GDM1 (cell line): Measurements from ENCODE around the gene EEF1AKMT3.
"Not testable (repeated sequence)": the region's sequence is repeated elsewhere in the genome, so short reads cannot be mapped to it uniquely, and the experiment has no call there.

Experiments used
- DNase-seq: peaks from one replicate; lab custom pipeline; 2025; lab: John Stamatoyannopoulos, UW

EEF1AKMT3 gene

GRCh38 chr12:57765698-57766463, 6.5 kb upstream of the EEF1AKMT3 start:
- no peak for DNase-seq

- DNase-seq, result no peak
These were observed 5.7 kb upstream of the EEF1AKMT3 start, which contains the start of gene CYP27B1 for GRCh38 chr12:57766464-57767304. TSS of gene CYP27B1 (minus strand) at chr12:57767078. CDS start at chr12:57767041, 37 bp downstream.

DNA sequence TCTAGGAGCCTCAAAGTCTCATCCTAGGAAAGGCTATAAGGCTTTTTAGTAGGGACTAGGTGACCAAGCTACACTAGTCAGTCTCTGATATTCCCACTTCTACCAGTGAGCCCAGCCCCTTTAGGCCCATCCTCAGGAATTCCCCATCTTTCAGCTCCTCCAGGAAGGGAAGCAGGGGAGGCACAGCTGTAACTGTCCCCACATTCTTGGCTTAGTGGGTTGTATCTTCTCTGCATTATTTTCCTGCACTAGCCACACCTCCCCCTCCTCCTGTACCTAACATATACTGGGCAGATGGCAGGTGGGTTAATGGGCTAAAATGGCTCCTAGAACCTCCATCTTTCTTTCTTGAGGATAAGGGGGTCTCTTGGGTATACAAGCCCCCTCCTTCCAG, 5.1 kb upstream of the EEF1AKMT3 start:
- no peak for DNase-seq

DNA sequence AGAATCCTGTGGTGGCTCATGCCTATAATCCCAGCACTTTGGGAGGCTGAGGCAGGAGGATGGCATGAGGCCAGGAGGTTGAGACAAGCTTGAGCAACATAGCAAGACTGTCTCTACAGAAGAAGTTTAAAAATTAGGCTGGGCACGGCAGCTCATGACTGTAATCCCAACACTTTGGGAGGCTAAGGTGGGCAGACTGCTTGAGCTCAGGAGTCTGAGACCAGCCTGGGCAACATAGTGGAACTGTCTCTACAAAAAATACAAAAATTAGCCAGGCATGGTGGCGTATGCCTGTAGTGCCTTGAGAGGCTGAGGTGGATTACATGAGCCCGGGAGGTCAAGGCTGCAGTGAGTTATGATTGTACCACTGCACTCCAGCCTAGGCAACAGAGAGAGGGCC, 4.5 kb upstream of the EEF1AKMT3 start:
- no peak for DNase-seq

DNA sequence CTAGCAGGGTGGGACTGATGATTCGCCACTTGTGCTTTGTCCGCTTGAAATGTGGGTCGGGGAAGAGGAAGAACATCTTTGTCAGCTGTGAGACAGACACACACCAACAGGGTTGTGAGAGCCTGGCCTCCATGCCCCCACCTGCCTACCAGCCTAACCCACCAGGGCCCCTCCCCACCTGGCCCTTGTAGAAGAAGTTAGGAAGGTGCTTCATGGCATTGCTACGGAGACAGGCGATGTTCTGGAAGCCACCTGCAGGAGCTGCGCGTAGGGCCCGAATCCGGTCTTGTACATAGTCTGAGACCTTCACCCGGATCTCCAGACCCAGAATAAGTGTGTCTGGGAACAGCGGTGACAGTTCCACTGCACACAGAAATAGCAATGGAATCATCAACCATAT, 2.8 kb upstream of the EEF1AKMT3 start:
- DNase-seq, result no peak

DNA sequence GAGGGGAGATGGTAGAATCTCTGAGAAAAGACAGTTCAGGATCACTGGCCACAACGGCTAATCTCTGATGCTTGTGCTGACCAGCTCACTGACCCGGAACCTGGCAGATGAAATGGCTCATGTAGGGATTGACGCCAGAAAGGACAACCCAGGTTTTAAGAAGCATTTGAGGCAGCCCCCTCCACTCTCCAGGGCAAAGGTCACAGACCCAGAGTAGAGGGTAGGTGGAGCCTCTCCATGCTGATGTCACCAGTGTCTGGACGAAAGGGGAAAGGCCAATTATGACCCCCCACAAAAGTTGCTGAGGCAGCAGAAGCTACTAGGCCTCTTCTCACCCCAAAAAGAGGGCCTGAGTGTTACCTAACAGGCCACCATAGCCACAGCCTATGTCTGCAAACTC, 1.7 kb upstream of the EEF1AKMT3 start:
- no peak for DNase-seq

DNA sequence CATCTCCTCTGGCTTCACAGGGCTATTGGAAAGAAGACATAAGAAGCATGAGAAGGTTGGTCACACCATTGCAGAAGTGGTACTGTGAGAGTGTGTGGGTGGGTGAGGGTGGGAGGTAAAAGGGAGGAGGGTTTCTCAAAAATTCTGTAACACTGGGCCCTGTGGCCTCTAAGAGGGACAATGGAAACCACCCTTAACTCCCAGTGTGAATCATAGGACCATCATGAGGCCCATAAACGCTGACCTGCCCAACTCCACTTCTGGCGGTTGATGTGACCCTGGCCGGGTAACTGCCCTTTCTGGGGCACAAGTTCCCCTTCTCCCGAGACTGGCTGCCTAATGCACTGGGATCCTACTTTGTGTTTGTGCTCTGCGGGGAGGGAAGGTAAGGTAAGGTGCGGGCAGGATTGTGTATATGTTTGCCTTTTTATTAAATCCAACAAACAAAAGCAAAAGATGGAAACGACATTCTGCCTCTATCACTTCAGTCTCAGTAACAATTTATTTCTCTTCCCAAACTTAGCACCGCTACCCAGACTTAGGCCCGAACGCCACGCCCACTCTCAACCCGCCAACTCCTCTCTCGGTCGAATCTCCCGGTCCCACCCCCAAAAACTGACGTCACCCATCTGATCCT, 1.1 kb upstream of the EEF1AKMT3 start:
- peak; percentile 89 for DNase-seq

DNA sequence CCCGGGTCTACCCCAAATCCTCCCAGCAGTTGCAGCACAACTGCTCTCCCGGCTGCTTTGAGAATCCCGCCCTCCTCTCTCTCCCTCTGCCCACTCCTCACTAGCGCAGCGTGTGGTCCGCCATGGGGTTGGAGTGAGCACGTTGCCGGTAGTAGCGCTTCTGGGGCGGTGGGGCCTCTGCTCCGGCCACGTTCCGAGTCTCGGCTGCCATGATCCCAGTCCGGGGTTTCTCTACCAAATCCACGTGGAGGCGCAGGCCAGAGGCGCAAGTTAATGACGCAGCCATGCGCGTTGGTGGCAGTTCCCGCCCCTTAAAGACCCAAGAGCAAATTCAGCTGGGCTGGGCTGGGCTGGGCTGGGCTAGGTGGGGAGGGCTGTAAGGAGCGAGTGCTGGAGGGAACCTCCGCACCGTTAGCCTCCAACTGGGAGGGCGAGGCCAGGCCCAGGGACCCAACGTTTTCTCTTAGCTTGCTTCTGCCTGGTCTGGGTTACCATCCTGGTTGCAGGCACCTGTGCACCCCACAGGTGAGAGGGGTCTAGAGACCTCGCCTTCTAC, 463 bp upstream of the EEF1AKMT3 start, which contains the start of gene METTL1:
Gene METTL1, minus strand, starts transcription at position 233 of the 556 bp plus-strand sequence. Its CDS starts 22 bp downstream, at position 211.
- DNase-seq, result peak; percentile 93

DNA sequence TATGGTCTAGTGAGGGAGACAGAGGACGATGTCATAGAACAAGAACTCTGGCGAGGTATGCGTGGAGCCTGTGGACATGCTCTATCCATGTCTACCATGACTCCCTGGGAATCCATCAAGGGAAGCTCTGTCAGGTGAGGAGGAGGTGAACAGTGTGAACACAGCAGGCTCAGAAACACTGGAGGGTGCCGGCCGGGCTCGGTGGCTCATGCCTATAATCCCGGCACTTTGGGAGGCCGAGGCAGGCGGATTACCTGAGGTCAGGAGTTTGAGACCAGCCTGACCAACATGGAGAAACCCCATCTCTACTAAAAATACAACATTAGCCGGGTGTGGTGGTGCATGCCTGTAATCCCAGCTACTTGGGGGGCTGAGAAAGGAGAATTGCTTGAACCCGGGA, 2.2 kb downstream of the EEF1AKMT3 start:
- not testable (repeated sequence) for DNase-seq

DNA sequence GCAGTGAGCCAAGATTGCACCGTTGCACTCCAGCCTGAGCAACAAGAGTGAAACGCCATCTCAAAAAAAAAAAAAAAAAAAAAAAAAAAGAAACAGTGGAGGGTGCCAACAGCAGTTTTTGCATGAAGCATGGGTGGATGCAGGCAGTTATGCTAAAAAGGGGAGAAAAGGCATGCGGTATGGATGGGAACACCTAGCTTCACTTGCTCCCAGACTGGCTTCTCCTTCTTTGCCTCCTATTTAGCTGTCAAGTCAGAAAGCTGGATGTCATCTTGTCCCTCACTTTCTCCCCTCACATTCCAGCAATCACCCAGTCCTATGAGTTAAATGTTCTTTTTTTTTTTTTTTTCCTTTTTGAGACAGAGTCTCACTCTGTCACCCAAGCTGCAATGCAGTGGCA, 2.6 kb downstream of the EEF1AKMT3 start:
- DNase-seq, result no peak

- DNase-seq, result no peak
These were observed 3.3 kb downstream of the EEF1AKMT3 start for GRCh38 chr12:57775563-57776246.

DNA sequence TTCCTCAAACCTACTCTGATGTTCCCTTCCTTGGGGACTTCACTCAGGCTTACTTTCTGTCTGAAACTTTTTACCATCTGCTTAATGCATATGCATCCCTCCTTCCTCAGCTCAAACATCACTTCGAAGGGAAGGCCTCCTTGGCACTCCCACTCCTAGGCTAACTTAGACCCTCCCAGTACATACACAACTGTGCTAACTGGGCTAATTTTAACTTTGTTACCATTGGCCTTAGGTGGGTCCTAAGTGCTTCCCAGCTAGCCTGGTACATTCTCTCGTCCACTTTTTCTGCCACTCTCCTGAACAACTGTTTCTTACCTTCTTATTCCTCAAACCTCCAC, 3.8 kb downstream of the EEF1AKMT3 start:
- DNase-seq, result no peak

- DNase-seq, result no peak
These were observed 5.0 kb downstream of the EEF1AKMT3 start for GRCh38 chr12:57777367-57777766.

DNA sequence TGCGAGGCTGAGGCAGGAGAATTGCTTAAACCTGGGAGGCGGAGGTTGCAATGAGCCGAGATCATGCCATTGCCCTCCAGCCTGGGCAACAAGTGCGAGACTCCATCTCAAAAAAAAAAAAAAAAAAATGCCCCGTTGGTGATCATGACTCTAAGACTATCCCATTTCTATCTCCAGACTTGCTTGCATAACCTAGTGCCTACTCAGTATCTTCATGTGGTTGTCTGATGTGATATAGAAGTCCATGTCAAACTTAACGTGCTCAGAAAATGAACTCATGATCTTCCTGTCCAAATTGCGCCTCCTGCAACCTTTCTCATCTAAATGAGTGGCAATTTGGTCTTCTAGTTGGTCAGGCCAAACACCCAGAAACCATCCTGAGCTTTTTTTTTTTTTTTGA, 5.5 kb downstream of the EEF1AKMT3 start:
- no peak for DNase-seq

DNA sequence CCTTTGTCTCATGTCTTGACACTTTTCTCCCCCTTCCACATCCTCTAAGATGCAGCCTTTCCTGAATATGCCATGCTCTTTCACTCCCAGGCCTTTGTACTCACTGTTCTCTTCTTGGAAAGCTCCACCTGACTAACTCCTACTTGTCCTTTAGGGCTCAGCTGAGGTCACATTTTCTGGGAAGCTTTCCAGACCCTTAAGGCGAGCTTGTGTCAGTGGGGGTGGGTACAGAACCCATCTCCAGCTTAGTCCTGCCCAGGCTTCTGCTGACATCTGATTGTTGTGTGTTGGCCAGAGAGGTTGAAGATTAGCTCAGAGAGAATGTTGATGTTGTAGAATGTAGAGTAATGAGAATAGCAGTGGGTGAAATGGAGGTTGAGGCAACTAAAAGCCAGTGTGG, 7.3 kb downstream of the EEF1AKMT3 start:
- no peak for DNase-seq

DNA sequence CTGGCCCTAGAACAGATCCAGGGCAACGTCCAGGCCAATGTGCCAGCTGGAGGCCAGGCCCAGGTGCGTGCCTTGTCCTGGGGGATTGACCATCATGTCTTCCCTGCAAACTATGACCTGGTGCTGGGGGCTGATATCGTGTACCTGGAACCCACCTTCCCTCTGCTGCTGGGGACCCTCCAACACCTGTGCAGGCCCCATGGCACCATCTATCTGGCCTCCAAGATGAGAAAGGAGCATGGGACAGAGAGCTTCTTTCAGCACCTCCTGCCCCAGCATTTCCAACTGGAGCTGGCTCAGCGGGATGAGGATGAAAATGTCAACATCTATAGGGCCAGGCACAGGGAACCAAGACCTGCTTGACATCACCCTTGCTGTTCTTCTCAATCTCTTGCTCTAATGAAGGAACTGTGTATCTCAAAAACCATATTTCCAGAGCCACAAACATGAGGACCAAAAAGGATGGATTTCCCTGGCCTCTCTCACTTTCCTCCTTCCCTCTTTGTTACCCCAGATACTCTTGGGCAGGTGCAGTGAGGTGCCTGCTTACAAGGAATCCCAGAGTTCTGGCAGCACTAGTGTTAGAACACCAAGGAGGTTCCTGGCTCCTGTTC, 8.0 kb downstream of the EEF1AKMT3 start:
- DNase-seq, result no peak

GRCh38 chr12:57781244-57781643, 8.8 kb downstream of the EEF1AKMT3 start:
- no peak for DNase-seq

DNA sequence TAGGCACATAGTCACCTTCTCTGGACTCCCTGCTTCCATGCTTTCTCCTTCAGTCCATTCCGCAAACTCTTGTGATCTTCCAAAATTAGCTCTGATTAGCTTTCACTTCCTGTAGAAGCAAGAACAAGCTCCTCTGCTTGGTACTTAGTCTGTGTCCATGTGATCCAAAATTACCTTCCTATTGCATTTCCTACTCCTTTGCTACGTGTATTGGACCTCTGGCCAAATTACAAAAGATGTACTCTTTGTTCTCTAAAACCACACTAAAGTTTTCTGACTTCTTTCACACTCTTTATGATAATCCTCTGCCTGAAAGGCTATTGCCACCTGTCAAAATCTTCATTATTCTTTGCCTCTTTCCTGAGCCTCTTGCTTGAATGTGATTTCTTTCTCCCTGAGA, 9.4 kb downstream of the EEF1AKMT3 start:
- DNase-seq, result no peak

GRCh38 chr12:57782243-57782607, 9.8 kb downstream of the EEF1AKMT3 start:
- no peak for DNase-seq

- peak; percentile 80 for DNase-seq
These were observed 10.4 kb downstream of the EEF1AKMT3 start, which contains the start of gene TSFM for GRCh38 chr12:57782608-57783465. TSS of gene TSFM (plus strand) at chr12:57782787. CDS start at chr12:57782802, 15 bp downstream.
